ENCODE measurements around the gene SMG5.
A peak's percentile ranks its signal among the peaks of the same experiment; 100 is the strongest.
"Not testable (repeated sequence)": the region's sequence is repeated elsewhere in the genome, so short reads cannot be mapped to it uniquely, and the experiment has no call there.

Gene SMG5

DNA sequence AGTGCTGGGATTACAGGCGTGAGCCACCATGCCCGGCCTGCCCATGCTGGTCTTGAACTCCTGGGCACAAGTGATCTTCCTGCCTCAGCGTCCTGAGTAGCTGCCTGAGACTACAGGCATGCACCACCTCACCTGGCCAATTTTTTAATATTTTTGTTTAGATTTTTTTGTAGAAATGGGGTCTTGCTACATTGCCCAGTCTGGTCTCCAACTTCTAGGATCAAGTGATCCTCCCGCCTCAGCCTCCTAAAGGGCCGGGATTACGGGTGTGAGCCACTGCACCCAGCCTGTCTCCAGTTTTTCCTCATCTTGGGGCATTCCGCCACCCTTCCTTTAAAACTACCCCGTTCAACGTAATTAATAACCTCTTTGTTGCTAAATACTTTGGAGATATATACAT, 62.4 kb downstream of the SMG5 start:
- H3K4me3 ChIP-seq (ENCODE audit: low read length): no peak overlapping the region
- no peak for DNase-seq (ENCODE audit: low read depth)
- TF ChIP-seq, protein P1, sequence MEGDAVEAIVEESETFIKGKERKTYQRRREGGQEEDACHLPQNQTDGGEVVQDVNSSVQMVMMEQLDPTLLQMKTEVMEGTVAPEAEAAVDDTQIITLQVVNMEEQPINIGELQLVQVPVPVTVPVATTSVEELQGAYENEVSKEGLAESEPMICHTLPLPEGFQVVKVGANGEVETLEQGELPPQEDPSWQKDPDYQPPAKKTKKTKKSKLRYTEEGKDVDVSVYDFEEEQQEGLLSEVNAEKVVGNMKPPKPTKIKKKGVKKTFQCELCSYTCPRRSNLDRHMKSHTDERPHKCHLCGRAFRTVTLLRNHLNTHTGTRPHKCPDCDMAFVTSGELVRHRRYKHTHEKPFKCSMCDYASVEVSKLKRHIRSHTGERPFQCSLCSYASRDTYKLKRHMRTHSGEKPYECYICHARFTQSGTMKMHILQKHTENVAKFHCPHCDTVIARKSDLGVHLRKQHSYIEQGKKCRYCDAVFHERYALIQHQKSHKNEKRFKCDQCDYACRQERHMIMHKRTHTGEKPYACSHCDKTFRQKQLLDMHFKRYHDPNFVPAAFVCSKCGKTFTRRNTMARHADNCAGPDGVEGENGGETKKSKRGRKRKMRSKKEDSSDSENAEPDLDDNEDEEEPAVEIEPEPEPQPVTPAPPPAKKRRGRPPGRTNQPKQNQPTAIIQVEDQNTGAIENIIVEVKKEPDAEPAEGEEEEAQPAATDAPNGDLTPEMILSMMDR (IDR thresholded peaks at IDR 0.05; ENCODE audit: insufficient read depth, low read depth, low read length, missing control alignments): no peak

- DNase-seq (ENCODE audit: low read depth): peak; percentile 72
- no peak overlapping the region for H3K4me3 ChIP-seq (ENCODE audit: low read length)
- TF ChIP-seq, protein P1 (IDR thresholded peaks at IDR 0.05; ENCODE audit: insufficient read depth, low read depth, low read length, missing control alignments): no peak
Measured at GRCh38 chr1:156217871-156218270, 64.8 kb downstream of the SMG5 start.

DNA sequence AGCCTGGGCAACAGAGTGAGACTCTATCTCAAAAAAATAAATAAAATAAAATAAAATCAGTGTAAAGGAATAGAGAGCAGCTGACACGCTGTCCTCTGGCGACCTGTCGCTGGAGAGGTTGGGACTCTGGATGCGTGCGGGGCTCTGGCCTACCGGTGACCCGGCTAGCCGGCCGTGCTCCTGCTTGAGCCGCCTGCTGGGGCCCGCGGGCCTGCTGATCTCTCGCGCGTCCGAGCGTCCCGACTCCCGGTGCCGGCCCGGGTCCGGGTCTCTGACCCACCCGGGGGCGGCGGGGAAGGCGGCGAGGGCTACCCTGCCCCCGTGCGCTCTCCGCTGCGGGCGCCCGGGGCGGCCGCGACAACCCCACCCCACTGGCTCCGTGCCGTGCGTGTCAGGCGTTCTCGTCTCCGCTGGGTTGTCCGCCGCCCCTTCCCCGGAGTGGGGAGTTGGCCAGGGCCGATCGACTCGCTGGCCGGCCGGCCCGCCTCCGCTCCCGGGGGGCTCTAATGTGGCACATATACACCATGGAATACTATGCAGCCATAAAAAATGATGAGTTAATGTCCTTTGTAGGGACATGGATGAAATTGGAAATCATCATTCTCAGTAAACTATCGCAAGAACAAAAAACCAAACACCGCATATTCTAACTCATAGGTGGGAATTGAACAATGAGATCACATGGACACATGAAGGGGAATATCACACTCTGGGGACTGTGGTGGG, 66.1 kb downstream of the SMG5 start:
- not testable (repeated sequence) for H3K4me3 ChIP-seq (ENCODE audit: low read length); DNase-seq (ENCODE audit: low read depth)

GRCh38 chr1:156214024-156214748, 68.4 kb downstream of the SMG5 start:
- TF ChIP-seq, protein P1 (IDR thresholded peaks at IDR 0.05; ENCODE audit: insufficient read depth, low read depth, low read length, missing control alignments): no peak
- DNase-seq (ENCODE audit: low read depth): peak; percentile 89
- H3K4me3 ChIP-seq (ENCODE audit: low read length): peak overlapping the region; percentile 80

GRCh38 chr1:156213644-156213966, 69.0 kb downstream of the SMG5 start:
- TF ChIP-seq, protein P1 (IDR thresholded peaks at IDR 0.05; ENCODE audit: insufficient read depth, low read depth, low read length, missing control alignments): no peak
- no peak for DNase-seq (ENCODE audit: low read depth)
- peak overlapping the region; percentile 80 for H3K4me3 ChIP-seq (ENCODE audit: low read length)

- peak within 1 kb of the TSS; percentile 80 for H3K4me3 ChIP-seq (ENCODE audit: low read length)
- TF ChIP-seq, protein P1 (IDR thresholded peaks at IDR 0.05; ENCODE audit: insufficient read depth, low read depth, low read length, missing control alignments): peak; percentile 4
- DNase-seq (ENCODE audit: low read depth): peak; percentile 97
Measured at GRCh38 chr1:156212833-156213643, 69.6 kb downstream of the SMG5 start, which contains the start of gene PMF1. Gene PMF1 (plus strand): TSS chr1:156213007. CDS start chr1:156213016, 9 bp downstream.

DNA sequence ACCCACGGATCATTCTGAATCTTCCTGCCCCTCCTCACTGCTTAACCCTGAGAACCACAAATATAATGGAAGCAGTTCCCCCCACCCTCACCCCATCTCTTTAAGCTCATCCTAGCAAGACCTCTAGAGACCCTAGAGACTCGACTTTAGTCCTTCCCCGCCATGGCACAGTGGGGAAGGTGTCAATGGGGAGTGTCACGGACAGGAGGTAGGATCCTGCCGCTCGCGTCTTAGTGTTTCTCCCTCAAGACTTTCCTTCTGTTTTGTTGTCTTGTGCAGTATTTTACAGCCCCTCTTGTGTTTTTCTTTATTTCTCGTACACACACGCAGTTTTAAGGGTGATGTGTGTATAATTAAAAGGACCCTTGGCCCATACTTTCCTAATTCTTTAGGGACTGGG, 70.5 kb downstream of the SMG5 start:
- H3K4me3 ChIP-seq (ENCODE audit: low read length): peak overlapping the region; percentile 80
- no peak for DNase-seq (ENCODE audit: low read depth)
- TF ChIP-seq, protein P1 (IDR thresholded peaks at IDR 0.05; ENCODE audit: insufficient read depth, low read depth, low read length, missing control alignments): no peak
